ENCODE results near the gene TMEM127.

Gene TMEM127

DNA sequence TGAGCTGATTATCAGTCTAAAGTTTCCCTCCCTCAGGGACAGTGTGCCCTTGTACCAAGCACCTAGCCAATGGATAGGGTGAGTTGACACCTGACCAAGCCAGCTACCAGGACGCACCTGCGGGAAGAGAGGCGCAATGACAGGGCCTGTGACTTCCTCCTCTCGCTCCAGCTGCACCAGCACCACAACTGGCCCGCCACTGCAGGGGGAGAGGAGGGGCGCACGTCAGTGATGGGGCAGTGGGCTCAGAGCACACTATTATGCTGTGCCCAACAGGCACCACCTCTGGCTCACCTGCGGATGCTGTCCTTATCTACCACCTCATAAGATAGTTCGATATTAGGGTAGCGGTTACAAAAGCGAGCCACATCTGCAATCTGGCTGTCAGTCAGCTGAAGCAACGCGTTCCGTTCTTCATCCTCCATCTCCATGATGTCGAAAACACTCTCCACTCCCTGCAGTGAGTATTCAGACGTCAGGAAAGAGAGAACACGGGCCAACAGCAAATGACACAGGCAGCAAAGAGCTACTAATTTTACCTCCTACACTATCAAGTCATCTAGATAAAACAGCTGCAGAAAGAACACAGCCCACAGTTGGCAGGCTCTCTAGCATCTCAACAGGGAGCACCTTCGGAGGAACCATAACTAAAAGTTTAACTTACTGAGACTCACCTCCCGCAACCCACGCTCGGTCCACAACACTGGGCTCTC, 11.1 kb upstream of the TMEM127 start:
- DNase-seq (ENCODE audit: extremely low spot score) = no peak
- CTCF ChIA-PET = interaction anchor here (1.2 to 1.3 kb wide), 3 partner anchors 19 to 65 kb away, joined by 3 to 4 read pairs (median 3); partner anchors contain the start of gene ITPRIPL1
- POLR2A ChIA-PET = no interaction called here

DNA sequence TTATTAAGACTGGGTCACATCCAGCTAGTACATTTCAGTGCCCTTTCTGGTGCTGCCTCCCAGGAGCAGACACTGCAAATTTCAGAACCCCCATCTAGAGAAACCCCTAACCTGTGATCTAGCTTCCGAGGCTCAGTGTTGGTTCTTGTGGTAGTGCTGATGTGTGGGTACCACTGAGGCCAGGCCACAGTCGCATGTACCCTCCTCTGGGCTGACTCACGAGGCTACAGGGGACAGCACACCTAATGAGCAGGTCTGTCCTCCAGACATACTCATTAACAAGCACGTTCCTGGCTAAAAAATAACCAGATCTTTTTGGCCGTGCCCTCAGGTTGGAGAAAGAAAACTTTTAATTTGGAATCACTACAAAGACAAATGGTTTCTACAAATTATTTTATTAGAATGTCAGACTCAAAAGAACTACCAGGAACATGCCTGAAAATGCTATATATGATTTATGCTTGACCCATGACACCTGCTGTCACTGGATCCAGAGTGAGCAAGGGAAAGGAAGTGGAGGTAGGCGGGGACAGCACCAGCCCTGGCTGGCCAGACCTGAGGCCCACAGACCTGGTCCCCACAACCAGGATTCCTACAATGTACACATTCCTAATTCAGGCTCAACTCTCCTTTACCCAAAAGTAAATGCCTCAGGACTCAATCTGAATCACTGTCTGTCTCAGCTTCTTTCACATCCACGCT, 8.7 kb upstream of the TMEM127 start:
- TF ChIP-seq, protein P1, sequence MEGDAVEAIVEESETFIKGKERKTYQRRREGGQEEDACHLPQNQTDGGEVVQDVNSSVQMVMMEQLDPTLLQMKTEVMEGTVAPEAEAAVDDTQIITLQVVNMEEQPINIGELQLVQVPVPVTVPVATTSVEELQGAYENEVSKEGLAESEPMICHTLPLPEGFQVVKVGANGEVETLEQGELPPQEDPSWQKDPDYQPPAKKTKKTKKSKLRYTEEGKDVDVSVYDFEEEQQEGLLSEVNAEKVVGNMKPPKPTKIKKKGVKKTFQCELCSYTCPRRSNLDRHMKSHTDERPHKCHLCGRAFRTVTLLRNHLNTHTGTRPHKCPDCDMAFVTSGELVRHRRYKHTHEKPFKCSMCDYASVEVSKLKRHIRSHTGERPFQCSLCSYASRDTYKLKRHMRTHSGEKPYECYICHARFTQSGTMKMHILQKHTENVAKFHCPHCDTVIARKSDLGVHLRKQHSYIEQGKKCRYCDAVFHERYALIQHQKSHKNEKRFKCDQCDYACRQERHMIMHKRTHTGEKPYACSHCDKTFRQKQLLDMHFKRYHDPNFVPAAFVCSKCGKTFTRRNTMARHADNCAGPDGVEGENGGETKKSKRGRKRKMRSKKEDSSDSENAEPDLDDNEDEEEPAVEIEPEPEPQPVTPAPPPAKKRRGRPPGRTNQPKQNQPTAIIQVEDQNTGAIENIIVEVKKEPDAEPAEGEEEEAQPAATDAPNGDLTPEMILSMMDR (IDR thresholded peaks at IDR 0.05; ENCODE audit: control extremely low read depth, extremely low read depth, low read depth, missing control alignments) = no peak
- no peak for DNase-seq (ENCODE audit: extremely low spot score)
- ChIA-PET CTCF (interaction anchor here (1.0 to 1.8 kb wide), 5 partner anchors 8 to 280 kb away, joined by 3 to 4 read pairs (median 3); no protein-coding TSS in a partner anchor), POLR2A (no interaction called here)

More for the DNA sequence above, 11.1 kb upstream of the TMEM127 start:
- TF ChIP-seq, protein P1 (IDR thresholded peaks at IDR 0.05; ENCODE audit: control extremely low read depth, extremely low read depth, low read depth, missing control alignments) = no peak

DNA sequence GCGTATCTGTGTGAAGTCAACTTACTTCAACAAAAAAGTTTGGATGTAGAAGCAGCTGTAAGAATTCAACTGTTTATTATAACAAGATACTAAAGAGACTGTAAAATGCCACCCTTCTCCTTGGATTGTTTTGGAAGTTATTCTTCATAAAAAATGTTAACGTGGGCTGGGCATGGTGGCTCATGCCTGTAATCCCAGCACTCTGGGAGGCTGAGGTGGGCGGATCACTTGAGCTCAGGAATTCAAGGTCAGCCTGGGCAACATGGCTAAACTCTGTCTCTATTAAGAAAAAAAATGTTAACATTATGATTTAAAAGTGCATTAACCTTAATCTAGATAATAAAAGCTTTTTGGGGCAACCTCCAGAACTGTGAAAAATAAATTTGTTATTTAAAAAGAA, 8.0 kb upstream of the TMEM127 start:
- TF ChIP-seq, protein P1 (IDR thresholded peaks at IDR 0.05; ENCODE audit: control extremely low read depth, extremely low read depth, low read depth, missing control alignments) = no peak
- ChIA-PET POLR2A (interaction anchor here (0.7 kb wide), 2 partner anchors 13 to 131 kb away, joined by 3 to 5 read pairs; no protein-coding TSS in a partner anchor), CTCF (interaction anchor here (1.1 to 1.8 kb wide), 3 partner anchors 9 to 25 kb away, joined by 3 to 4 read pairs (median 3); no protein-coding TSS in a partner anchor)
- no peak for DNase-seq (ENCODE audit: extremely low spot score)

DNA sequence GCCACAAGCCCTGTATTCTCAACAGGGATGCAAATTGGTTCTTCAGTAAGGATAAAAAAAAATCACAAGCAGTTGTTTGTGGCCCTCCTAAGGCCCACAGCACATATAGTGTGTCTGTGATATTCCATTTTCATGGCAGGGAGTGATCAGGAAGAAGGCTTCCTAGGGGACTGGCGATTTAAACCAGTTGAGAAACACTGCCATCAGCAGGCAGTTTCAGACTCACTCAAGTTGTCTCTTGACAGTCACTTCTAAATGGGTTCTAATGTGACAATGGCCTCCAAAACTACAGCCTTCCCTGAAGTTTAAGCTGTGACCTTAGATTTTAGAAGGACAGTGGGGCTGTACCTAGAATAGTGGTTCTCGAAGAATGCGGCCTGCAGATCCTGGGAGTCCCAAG, 6.2 kb upstream of the TMEM127 start:
- POLR2A ChIA-PET = no interaction called here
- CTCF ChIA-PET = interaction anchor here (1.3 kb wide), 1 partner anchor 98 kb away, joined by 3 read pairs; no protein-coding TSS in a partner anchor

DNA sequence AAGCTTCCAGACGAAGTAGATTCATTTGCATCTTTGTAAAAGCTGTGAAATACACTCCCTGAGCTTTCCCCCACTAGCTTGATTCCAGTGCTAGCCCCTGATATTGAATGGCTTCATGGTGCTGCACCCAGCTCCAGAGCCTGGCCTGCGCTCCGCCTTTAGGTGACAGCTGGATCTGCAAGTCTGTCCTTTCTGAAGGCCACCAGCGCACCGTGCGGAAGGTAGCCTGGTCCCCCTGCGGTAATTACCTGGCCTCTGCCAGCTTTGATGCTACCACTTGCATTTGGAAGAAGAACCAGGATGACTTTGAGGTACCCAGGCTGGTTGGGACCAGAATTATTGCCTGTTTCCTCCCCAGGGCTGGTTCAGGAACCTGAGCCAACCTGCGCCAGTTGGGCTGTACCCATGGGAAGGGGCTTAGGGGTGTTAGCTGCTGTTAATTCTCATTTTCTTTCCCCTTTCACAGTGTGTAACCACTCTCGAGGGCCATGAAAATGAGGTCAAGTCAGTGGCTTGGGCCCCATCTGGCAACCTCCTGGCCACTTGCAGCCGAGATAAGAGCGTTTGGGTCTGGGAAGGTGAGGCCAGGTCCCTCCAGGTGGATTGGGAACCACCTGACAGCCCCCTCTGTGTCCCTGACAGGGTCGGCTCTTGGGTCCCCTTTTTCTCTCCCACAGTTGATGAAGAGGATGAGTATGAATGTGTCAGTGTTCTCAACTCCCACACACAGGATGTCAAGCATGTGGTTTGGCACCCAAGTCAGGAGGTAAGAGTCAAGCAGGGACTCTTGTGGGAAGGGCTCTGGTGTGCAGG, 1.6 kb upstream of the TMEM127 start:
- peak; percentile 45 for DNase-seq (ENCODE audit: extremely low spot score)
- TF ChIP-seq, protein P1 (IDR thresholded peaks at IDR 0.05; ENCODE audit: control extremely low read depth, extremely low read depth, low read depth, missing control alignments) = peak; percentile 43
- ChIA-PET POLR2A (interaction anchor here (0.6 kb wide), 1 partner anchor 440 kb away, joined by 7 read pairs; no protein-coding TSS in a partner anchor), CTCF (interaction anchor here (0.8 to 1.6 kb wide), 9 partner anchors 13 to 275 kb away, joined by 3 to 9 read pairs (median 3); partner anchors contain the start of genes ANKRD36C and ASTL)

More for the DNA sequence above, 6.2 kb upstream of the TMEM127 start:
- TF ChIP-seq, protein P1 (IDR thresholded peaks at IDR 0.05; ENCODE audit: control extremely low read depth, extremely low read depth, low read depth, missing control alignments) = no peak
- no peak for DNase-seq (ENCODE audit: extremely low spot score)
